ENCODE results near the gene APOA1. TPM values are rescaled to one million over a fixed set of nuclear protein-coding genes. Genes with fewer than 3 reads are reported as not detected.
A peak's percentile ranks its signal among the peaks of the same experiment; 100 is the strongest.

The APOA1 gene
- total RNA-seq, 2 donors from 2014 or later = 91.8 to 120 TPM

- no peaks in the 10 kb centered on the region for H3K9me3 Mint-ChIP-seq
- TF ChIP-seq CTCF (conservative IDR thresholded peaks at IDR 0.05) = no peak
- no peak overlapping the region for H3K27ac ChIP-seq (ENCODE audit: low read depth, low read length)
- no peak overlapping the region for H3K4me3 ChIP-seq (ENCODE audit: low read length)
- H3K9me3 ChIP-seq (ENCODE audit: control insufficient read depth, low read length) = no peaks in the 10 kb centered on the region
- H3K9ac ChIP-seq (ENCODE audit: extremely low read depth, low read length, poor library complexity, severe bottlenecking) = no peak overlapping the region
- DNase-seq = peak; percentile 53
- no peaks in the 10 kb centered on the region for H3K27me3 Mint-ChIP-seq (ENCODE audit: insufficient read depth)
- H3K36me3 ChIP-seq (ENCODE audit: control insufficient read depth, insufficient read depth, low read length) = peaks cover 52% of the 10 kb centered on the region
- peaks cover 47% of the 10 kb centered on the region for H3K36me3 Mint-ChIP-seq (ENCODE audit: low read depth)
- no peak overlapping the region for H3K4me3 Mint-ChIP-seq
- no peaks in the 10 kb centered on the region for H3K4me1 Mint-ChIP-seq
- H3K27me3 ChIP-seq (ENCODE audit: control insufficient read depth, insufficient read depth, low read length, poor library complexity, severe bottlenecking) = no peaks in the 10 kb centered on the region
- H3K4me1 ChIP-seq (ENCODE audit: control insufficient read depth, insufficient read depth, low read length) = no peaks in the 10 kb centered on the region
- 94% methylated on average over 6 to 8 of the region's 8 CpGs for whole genome bisulfite sequencing, 2 experiments (ENCODE audit: insufficient coverage in 1 of 2, insufficient read length in 1 of 2)
- no peak overlapping the region for H3K27ac Mint-ChIP-seq
Measured at GRCh38 chr11:116876656-116877055, 39.2 kb upstream of the APOA1 start.

GRCh38 chr11:116875194-116875593 lies 37.8 kb upstream of the APOA1 start:
- Histone ChIP-seq H3K4me3 (ENCODE audit: low read length) (no peak overlapping the region), H3K27ac (ENCODE audit: low read depth, low read length) (no peak overlapping the region), H3K27me3 (ENCODE audit: control insufficient read depth, insufficient read depth, low read length, poor library complexity, severe bottlenecking) (no peaks in the 10 kb centered on the region), H3K36me3 (ENCODE audit: control insufficient read depth, insufficient read depth, low read length) (peaks cover 66% of the 10 kb centered on the region), H3K9me3 (ENCODE audit: control insufficient read depth, low read length) (no peaks in the 10 kb centered on the region), H3K9ac (ENCODE audit: extremely low read depth, low read length, poor library complexity, severe bottlenecking) (no peak overlapping the region), H3K4me1 (ENCODE audit: control insufficient read depth, insufficient read depth, low read length) (no peaks in the 10 kb centered on the region)
- no peak overlapping the region for H3K4me3 Mint-ChIP-seq
- no peak for TF ChIP-seq CTCF (conservative IDR thresholded peaks at IDR 0.05)
- no peaks in the 10 kb centered on the region for H3K9me3 Mint-ChIP-seq
- H3K27me3 Mint-ChIP-seq (ENCODE audit: insufficient read depth) = no peaks in the 10 kb centered on the region
- peak overlapping the region; percentile 28 for H3K27ac Mint-ChIP-seq
- no peak for DNase-seq
- 97 to 98% methylated on average over 6 to 7 of the region's 7 CpGs for WGBS, 2 experiments (ENCODE audit: insufficient coverage in 1 of 2, insufficient read length in 1 of 2)
- peaks cover 48% of the 10 kb centered on the region for H3K36me3 Mint-ChIP-seq (ENCODE audit: low read depth)
- no peaks in the 10 kb centered on the region for H3K4me1 Mint-ChIP-seq

- no peak overlapping the region for H3K4me3 Mint-ChIP-seq
- H3K4me3 ChIP-seq (ENCODE audit: low read length) = no peak overlapping the region
- H3K27ac ChIP-seq (ENCODE audit: low read depth, low read length) = no peak overlapping the region
- no peak overlapping the region for H3K27ac Mint-ChIP-seq
- 96 to 100% methylated on average over 2 of the region's 2 CpGs for WGBS, 2 experiments (ENCODE audit: insufficient coverage in 1 of 2, insufficient read length in 1 of 2)
- H3K9me3 Mint-ChIP-seq = no peaks in the 10 kb centered on the region
- H3K36me3 Mint-ChIP-seq (ENCODE audit: low read depth) = peaks cover 57% of the 10 kb centered on the region
- no peak for TF ChIP-seq CTCF (conservative IDR thresholded peaks at IDR 0.05)
- H3K36me3 ChIP-seq (ENCODE audit: control insufficient read depth, insufficient read depth, low read length) = peaks cover 76% of the 10 kb centered on the region
- no peak overlapping the region for H3K9ac ChIP-seq (ENCODE audit: extremely low read depth, low read length, poor library complexity, severe bottlenecking)
- no peaks in the 10 kb centered on the region for H3K4me1 ChIP-seq (ENCODE audit: control insufficient read depth, insufficient read depth, low read length)
- DNase-seq = no peak
- H3K9me3 ChIP-seq (ENCODE audit: control insufficient read depth, low read length) = no peaks in the 10 kb centered on the region
- H3K27me3 ChIP-seq (ENCODE audit: control insufficient read depth, insufficient read depth, low read length, poor library complexity, severe bottlenecking) = no peaks in the 10 kb centered on the region
- no peaks in the 10 kb centered on the region for H3K4me1 Mint-ChIP-seq
- H3K27me3 Mint-ChIP-seq (ENCODE audit: insufficient read depth) = no peaks in the 10 kb centered on the region
Measured at GRCh38 chr11:116874251-116874650, 36.8 kb upstream of the APOA1 start.
